Measurements from ENCODE around the gene ETHE1.

The ETHE1 gene

GRCh38 chr19:43489310-43489709 lies 37.7 kb downstream of the ETHE1 start:
- no peak for DNase-seq (ENCODE audit: low spot score)

- no peak for DNase-seq (ENCODE audit: low spot score)
These were observed 38.8 kb downstream of the ETHE1 start for GRCh38 chr19:43488179-43488578.

- no peak for DNase-seq (ENCODE audit: low spot score)
These were observed 40.6 kb downstream of the ETHE1 start for GRCh38 chr19:43486412-43486811.

- no peak for DNase-seq (ENCODE audit: low spot score)
These were observed 41.0 kb downstream of the ETHE1 start for GRCh38 chr19:43485951-43486350.

- DNase-seq (ENCODE audit: low spot score) = no peak
These were observed 43.7 kb downstream of the ETHE1 start for GRCh38 chr19:43483281-43483680.

- DNase-seq (ENCODE audit: low spot score) = no peak
These were observed 44.8 kb downstream of the ETHE1 start for GRCh38 chr19:43482193-43482592.

- no peak for DNase-seq (ENCODE audit: low spot score)
These were observed 45.3 kb downstream of the ETHE1 start for GRCh38 chr19:43481701-43482100.

GRCh38 chr19:43480574-43480973 lies 46.4 kb downstream of the ETHE1 start:
- DNase-seq (ENCODE audit: low spot score) = no peak

- DNase-seq (ENCODE audit: low spot score) = no peak
These were observed 46.9 kb downstream of the ETHE1 start for GRCh38 chr19:43479961-43480561.

GRCh38 chr19:43479226-43479625 lies 47.8 kb downstream of the ETHE1 start:
- DNase-seq (ENCODE audit: low spot score) = no peak

- no peak for DNase-seq (ENCODE audit: low spot score)
These were observed 48.7 kb downstream of the ETHE1 start for GRCh38 chr19:43478323-43478722.

GRCh38 chr19:43476606-43477005 lies 50.4 kb downstream of the ETHE1 start:
- DNase-seq (ENCODE audit: low spot score) = no peak

GRCh38 chr19:43474986-43475705 lies 51.9 kb downstream of the ETHE1 start:
- DNase-seq (ENCODE audit: low spot score) = peak; percentile 96

- no peak for DNase-seq (ENCODE audit: low spot score)
These were observed 52.5 kb downstream of the ETHE1 start for GRCh38 chr19:43474487-43474886.

- DNase-seq (ENCODE audit: low spot score) = no peak
These were observed 55.9 kb downstream of the ETHE1 start for GRCh38 chr19:43471091-43471490.

- no peak for DNase-seq (ENCODE audit: low spot score)
These were observed 56.7 kb downstream of the ETHE1 start for GRCh38 chr19:43470288-43470687.

GRCh38 chr19:43469160-43469480 lies 57.9 kb downstream of the ETHE1 start:
- DNase-seq (ENCODE audit: low spot score) = no peak

- no peak for DNase-seq (ENCODE audit: low spot score)
These were observed 58.4 kb downstream of the ETHE1 start for GRCh38 chr19:43468354-43469159.

- no peak for DNase-seq (ENCODE audit: low spot score)
These were observed 59.3 kb downstream of the ETHE1 start for GRCh38 chr19:43467730-43468129.

- DNase-seq (ENCODE audit: low spot score) = no peak
These were observed 59.7 kb downstream of the ETHE1 start for GRCh38 chr19:43467276-43467675.

GRCh38 chr19:43466793-43467192 lies 60.2 kb downstream of the ETHE1 start:
- DNase-seq (ENCODE audit: low spot score) = no peak

GRCh38 chr19:43465468-43466120 lies 61.4 kb downstream of the ETHE1 start, which contains the start of gene LYPD3:
Gene LYPD3 (minus strand): TSS chr19:43465608. CDS start chr19:43465571, 37 bp downstream.
- no peak for DNase-seq (ENCODE audit: low spot score)

All from germinal center (tissue), 1 donor.